H9 (cell line): Measurements from ENCODE around the gene CPM. TPM values are rescaled to one million over a fixed set of nuclear protein-coding genes. Genes with fewer than 3 reads are reported as not detected.

Experiments
- DNase-seq: peaks from one replicate; pipeline ENCODE4 v3.0.0-alpha.2; 2017
- H2AFZ ChIP-seq: one replicate; pipeline ENCODE4 v1.6.1; 2013; ENCODE audit warnings: mild to moderate bottlenecking, low read length, control low read depth, moderate library complexity
- H2AK5ac ChIP-seq: 2 replicates; pipeline ENCODE4 v1.6.1; 2013; ENCODE audit warnings: low read length, control low read depth, mixed read lengths; ENCODE audit not compliant: insufficient read length
- H2BK120ac ChIP-seq: one replicate; pipeline ENCODE4 v1.6.1; 2013; ENCODE audit warnings: low read depth, mild to moderate bottlenecking, low read length, control low read depth, inconsistent platforms; ENCODE audit not compliant: poor library complexity, severe bottlenecking
- H2BK12ac ChIP-seq: 2 replicates; pipeline ENCODE4 v1.6.1; 2013; ENCODE audit warnings: low read length, control low read depth, mixed read lengths, low read depth; ENCODE audit not compliant: insufficient read length
- H2BK15ac ChIP-seq: 2 replicates; pipeline ENCODE4 v1.6.1; 2013; ENCODE audit warnings: low read depth, low read length, control low read depth
- H2BK20ac ChIP-seq: one replicate; pipeline ENCODE4 v1.6.1; 2013; ENCODE audit warnings: low read depth, mild to moderate bottlenecking, low read length, control low read depth, inconsistent platforms; ENCODE audit not compliant: poor library complexity, severe bottlenecking
- H2BK5ac ChIP-seq: 2 replicates; pipeline ENCODE4 v1.6.1; 2013; ENCODE audit warnings: low read length, control low read depth, mixed read lengths; ENCODE audit not compliant: insufficient read length
- H3K14ac ChIP-seq: 2 replicates; pipeline ENCODE4 v1.6.1; 2013; ENCODE audit warnings: low read length, control low read depth; ENCODE audit not compliant: insufficient read depth
- H3K18ac ChIP-seq: 2 replicates; pipeline ENCODE4 v1.6.1; 2013; ENCODE audit warnings: low read depth, mild to moderate bottlenecking, mixed read lengths, low read length, control low read depth; ENCODE audit not compliant: insufficient read length
- H3K23ac ChIP-seq: 2 replicates; pipeline ENCODE4 v1.6.1; 2013; ENCODE audit warnings: low read length, control low read depth, mixed read lengths, low read depth; ENCODE audit not compliant: insufficient read length
- H3K23me2 ChIP-seq: 2 replicates; pipeline ENCODE4 v1.6.1; 2013; ENCODE audit warnings: low read depth, mild to moderate bottlenecking, mixed read lengths, low read length, control low read depth; ENCODE audit not compliant: insufficient read length, poor library complexity, severe bottlenecking
- H3K27ac ChIP-seq: 2 replicates; pipeline ENCODE4 v1.5.1; 2013; ENCODE audit warnings: low read length, control low read depth, mixed read lengths, low read depth; ENCODE audit not compliant: insufficient read length
- H3K27me3 ChIP-seq: 2 replicates; pipeline ENCODE4 v1.6.1; 2013; ENCODE audit warnings: low read length, control low read depth, inconsistent platforms; ENCODE audit not compliant: insufficient read depth
- H3K4ac ChIP-seq: 2 replicates; pipeline ENCODE4 v1.6.1; 2013; ENCODE audit warnings: low read depth, mild to moderate bottlenecking, control low read depth, inconsistent platforms, low read length, moderate library complexity
- H3K4me1 ChIP-seq: 2 replicates; pipeline ENCODE4 v1.6.1; 2013; ENCODE audit warnings: low read length, control low read depth, inconsistent platforms; ENCODE audit not compliant: insufficient read depth
- H3K4me2 ChIP-seq: 2 replicates; pipeline ENCODE4 v1.6.1; 2013; ENCODE audit warnings: low read length, control low read depth, mixed read lengths; ENCODE audit not compliant: insufficient read length, insufficient read depth
- H3K56ac ChIP-seq: 2 replicates; pipeline ENCODE4 v1.6.1; 2013; ENCODE audit warnings: low read depth, mild to moderate bottlenecking, mixed read lengths, low read length, control low read depth; ENCODE audit not compliant: insufficient read length
- H3K79me1 ChIP-seq: 2 replicates; pipeline ENCODE4 v1.6.1; 2013; ENCODE audit warnings: low read depth, mild to moderate bottlenecking, moderate library complexity, low read length, control low read depth, inconsistent platforms; ENCODE audit not compliant: insufficient read depth, poor library complexity, severe bottlenecking
- H3K79me2 ChIP-seq: 2 replicates; pipeline ENCODE4 v1.6.1; 2013; ENCODE audit warnings: low read length, control low read depth, inconsistent platforms; ENCODE audit not compliant: insufficient read depth
- H3K9ac ChIP-seq: 2 replicates; pipeline ENCODE4 v1.6.1; 2013; ENCODE audit warnings: low read length, control low read depth, mixed read lengths; ENCODE audit not compliant: insufficient read length; ENCODE audit errors: extremely low read depth
- H3K9me3 ChIP-seq: one replicate; pipeline ENCODE4 v1.6.1; 2013; ENCODE audit warnings: low read depth, low read length, inconsistent platforms; ENCODE audit not compliant: control insufficient read depth
- H3T11ph ChIP-seq: one replicate; pipeline ENCODE4 v1.6.1; 2013; ENCODE audit warnings: mild to moderate bottlenecking, low read length, control low read depth, inconsistent platforms
- H4K20me1 ChIP-seq: one replicate; pipeline ENCODE4 v1.6.1; 2013; ENCODE audit not compliant: control insufficient read depth, insufficient read length, insufficient read depth
- H4K5ac ChIP-seq: 2 replicates; pipeline ENCODE4 v1.6.1; 2013; ENCODE audit warnings: low read depth, mild to moderate bottlenecking, mixed read lengths, low read length, control low read depth; ENCODE audit not compliant: insufficient read length
- H4K8ac ChIP-seq: replicated peaks from 2 replicates; pipeline ENCODE4 v1.6.1; 2013; ENCODE audit warnings: low read length, control low read depth, mixed read lengths, low read depth; ENCODE audit not compliant: insufficient read length
- H4K91ac ChIP-seq: 2 replicates; pipeline ENCODE4 v1.6.1; 2013; ENCODE audit warnings: low read depth, mild to moderate bottlenecking, moderate library complexity, mixed read lengths, low read length, control low read depth; ENCODE audit not compliant: insufficient read length
- H3K27ac Mint-ChIP-seq, 3 experiments: 2 replicates in 2 of 3; 3 replicates in 1 of 3; pipeline ENCODE4 v1.8.0; 2020 to 2021; ENCODE audit warnings: mixed read lengths in 3 of 3, mild to moderate bottlenecking in 1 of 3, moderate library complexity in 1 of 3
- H3K27me3 Mint-ChIP-seq: 2 replicates; pipeline ENCODE4 v1.8.0; 2021; ENCODE audit warnings: low read depth, mild to moderate bottlenecking, moderate library complexity, mixed read lengths
- H3K36me3 Mint-ChIP-seq, 3 experiments: 2 replicates in 2 of 3; 3 replicates in 1 of 3; pipeline ENCODE4 v1.8.0; 2020 to 2021; ENCODE audit warnings: low read depth in 3 of 3, mixed read lengths in 3 of 3; ENCODE audit not compliant: insufficient read depth in 1 of 3
- H3K4me1 Mint-ChIP-seq, 2 experiments: 2 replicates each; pipeline ENCODE4 v1.8.0; 2020; ENCODE audit warnings: mixed read lengths in 2 of 2
- H3K4me3 Mint-ChIP-seq, 2 experiments: 2 replicates in 1 of 2; 3 replicates in 1 of 2; pipeline ENCODE4 v1.8.0; 2020 to 2021; ENCODE audit warnings: mild to moderate bottlenecking in 2 of 2, mixed read lengths in 2 of 2, moderate library complexity in 1 of 2
- H3K9me3 Mint-ChIP-seq, 2 experiments: 2 replicates in 1 of 2; 3 replicates in 1 of 2; pipeline ENCODE4 v1.8.0; 2020; ENCODE audit warnings: mild to moderate bottlenecking in 2 of 2, mixed read lengths in 2 of 2, moderate library complexity in 1 of 2
- CTCF ChIP-seq: fragments of 200-600 bp; sonication (generic); conservative IDR thresholded peaks from 3 replicates; pipeline ENCODE4 v1.8.0; 2021; ENCODE audit warnings: antibody characterized with exemption, mild to moderate bottlenecking
- WGBS: extraction: QIAGEN DNeasy Blood & Tissue Kit; methylation state at CpG from one replicate; pipeline ENCODE4 v1.1.7; 2013; ENCODE audit warnings: missing lambda C conversion rate, low lambda C conversion rate, mixed read lengths; ENCODE audit not compliant: insufficient read length; ENCODE audit errors: extremely low coverage; 5-methylcytosine and 5-hydroxymethylcytosine counted together
- total RNA-seq: library from RNA; stranded (reverse); gene quantifications from 2 replicates; pipeline ENCODE4 v1.2.1, GENCODE V29; 2021

Gene CPM
- total RNA-seq, 1 experiment from 2014 or later, result 1.2 TPM

DNA sequence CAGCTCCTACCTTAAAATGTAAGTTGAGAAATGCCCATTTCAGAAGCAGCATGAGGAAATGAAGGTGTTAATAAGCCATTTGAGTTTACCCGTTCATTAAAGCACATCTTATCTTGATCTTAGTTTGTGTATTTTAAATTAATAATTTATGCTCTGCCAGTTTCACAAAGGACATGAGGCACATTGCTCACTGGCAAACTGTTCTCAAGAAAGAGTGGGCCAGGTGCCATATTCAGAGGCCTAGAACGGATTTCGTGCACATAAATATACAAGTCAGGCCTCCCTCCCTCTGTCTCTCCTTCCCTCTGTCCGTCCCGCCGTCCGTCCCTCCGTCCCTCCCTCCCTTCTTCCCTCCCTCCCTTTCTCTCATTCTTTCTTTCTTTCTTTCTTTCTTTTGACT is 29.5 kb downstream of the CPM start:
- Histone ChIP-seq H2BK12ac (no peak overlapping the region), H2AK5ac (no peak overlapping the region), H3K23me2 (no peaks in the 10 kb centered on the region), H3K27me3 (no peaks in the 10 kb centered on the region; the same call in 1 of the 2 replicates), H4K91ac (no peak overlapping the region), H4K20me1 (no peaks in the 10 kb centered on the region), H3K18ac (no peak overlapping the region), H3K4me2 (no peak overlapping the region), H3K79me2 (no peaks in the 10 kb centered on the region; the same call in 1 of the 2 replicates), H2BK20ac (no peak overlapping the region), H3K9me3 (no peaks in the 10 kb centered on the region), H2AFZ (no peak overlapping the region), H2BK5ac (no peak overlapping the region), H3T11ph (no peak overlapping the region), H3K9ac (no peak overlapping the region), H3K4ac (no peak overlapping the region), H4K5ac (no peak overlapping the region), H3K79me1 (no peaks in the 10 kb centered on the region), H4K8ac (no peak overlapping the region), H2BK120ac (no peak overlapping the region), H3K56ac (no peak overlapping the region), H3K14ac (no peak overlapping the region), H2BK15ac (no peak overlapping the region), H3K4me1 (no peaks in the 10 kb centered on the region), H3K23ac (no peak overlapping the region), H3K27ac (no peak overlapping the region)
- no peak for DNase-seq
- Mint-ChIP-seq H3K27me3 (no peaks in the 10 kb centered on the region; the same call in 1 of the 2 replicates), H3K36me3 (no peaks in the 10 kb centered on the region; a peak in 1 of 7 replicates), H3K27ac (no peak overlapping the region), H3K4me3 (no peak overlapping the region), H3K9me3 (no peaks in the 10 kb centered on the region), H3K4me1 (peaks cover 6 to 11% of the 10 kb centered on the region in 2 experiments)
- TF ChIP-seq CTCF, result no peak
- no CpG with 5 or more reads among the region's 8 CpGs for WGBS
